GM21825 (cell line): ENCODE measurements around the gene RABGGTA.

Source experiments
- ATAC-seq: cut with Tn5 transposase; IDR thresholded peaks from one replicate; pipeline ENCODE4 v1.9.1; 2021; ENCODE audit warnings: mild to moderate bottlenecking, moderate library complexity; ENCODE audit not compliant: unreplicated experiment

The RABGGTA gene

GRCh38 chr14:24280797-24281460 lies 9.5 kb upstream of the RABGGTA start:
- ATAC-seq = no peak

GRCh38 chr14:24279301-24280186 lies 8.1 kb upstream of the RABGGTA start:
- ATAC-seq = peak; percentile 66

GRCh38 chr14:24278424-24278823 lies 7.0 kb upstream of the RABGGTA start:
- no peak for ATAC-seq

- ATAC-seq = no peak
Measured at GRCh38 chr14:24277606-24278321, 6.4 kb upstream of the RABGGTA start.

- no peak for ATAC-seq
Measured at GRCh38 chr14:24277071-24277470, 5.7 kb upstream of the RABGGTA start.

- ATAC-seq = peak; percentile 40
Measured at GRCh38 chr14:24274101-24274543, 2.7 kb upstream of the RABGGTA start.

GRCh38 chr14:24273422-24273998 lies 2.1 kb upstream of the RABGGTA start:
- ATAC-seq = no peak

GRCh38 chr14:24272467-24272866 lies 1.1 kb upstream of the RABGGTA start:
- no peak for ATAC-seq

GRCh38 chr14:24271834-24272263 lies 452 bp upstream of the RABGGTA start:
- ATAC-seq = no peak

GRCh38 chr14:24270537-24271133 lies 762 bp downstream of the RABGGTA start:
- no peak for ATAC-seq

- ATAC-seq = no peak
Measured at GRCh38 chr14:24269910-24270536, 1.4 kb downstream of the RABGGTA start.

GRCh38 chr14:24269368-24269767 lies 2.0 kb downstream of the RABGGTA start:
- no peak for ATAC-seq

GRCh38 chr14:24268225-24268624 lies 3.2 kb downstream of the RABGGTA start:
- no peak for ATAC-seq

GRCh38 chr14:24267516-24267915 lies 3.9 kb downstream of the RABGGTA start:
- no peak for ATAC-seq

GRCh38 chr14:24266344-24267244 lies 4.8 kb downstream of the RABGGTA start:
- no peak for ATAC-seq

- ATAC-seq = no peak
Measured at GRCh38 chr14:24264298-24264697, 7.1 kb downstream of the RABGGTA start.

GRCh38 chr14:24263848-24264247 lies 7.5 kb downstream of the RABGGTA start:
- ATAC-seq = no peak

GRCh38 chr14:24262821-24263733 lies 8.3 kb downstream of the RABGGTA start, which contains the start of gene TGM1:
TSS of gene TGM1 (minus strand) at chr14:24263177. CDS start at chr14:24262352, 825 bp downstream.
- ATAC-seq = no peak
